Psoas muscle (tissue), 8 donors: ENCODE results near the gene TCERG1L. TPM values are rescaled to one million over a fixed set of nuclear protein-coding genes. Genes with fewer than 3 reads are reported as not detected.

Experiments used
- ATAC-seq, 4 donors: fragments of 200-7000 bp; cut with Tn5 transposase; one replicate each; pipeline ENCODE4 v1.9.1; 2020; ENCODE audit warnings: moderate library complexity in 3 of 4, mild to moderate bottlenecking in 2 of 4
- DNase-seq, 2 donors: peaks; one replicate each; pipeline ENCODE4 v3.0.0-alpha.2; 2020
- H3K27ac ChIP-seq: fragments of 200-600 bp; one replicate; pipeline ENCODE4 v1.8.0; 2022
- H3K27me3 ChIP-seq, 3 donors: fragments of 200-600 bp in 1 of 3; one replicate each; pipeline versions ENCODE4 v1.6.1 to v1.8.0; 2013 to 2022; ENCODE audit warnings: low read length in 2 of 3, mild to moderate bottlenecking in 2 of 3, moderate library complexity in 1 of 3; ENCODE audit not compliant: insufficient read depth in 3 of 3
- H3K36me3 ChIP-seq, 2 donors: fragments of 200-600 bp in 1 of 2; one replicate each; pipeline versions ENCODE4 v1.6.1 to v1.8.0; 2013 to 2022; ENCODE audit warnings: low read depth in 1 of 2, mild to moderate bottlenecking in 1 of 2, moderate library complexity in 1 of 2; ENCODE audit not compliant: insufficient read depth in 1 of 2
- H3K4me1 ChIP-seq: fragments of 200-600 bp; one replicate; pipeline ENCODE4 v1.8.0; 2022
- H3K4me3 ChIP-seq: fragments of 200-600 bp; one replicate; pipeline ENCODE4 v1.8.0; 2022; ENCODE audit warnings: mild to moderate bottlenecking
- H3K9me3 ChIP-seq: fragments of 200-600 bp; one replicate; pipeline ENCODE4 v1.8.0; 2022
- CTCF ChIP-seq: fragments of 200-600 bp; IDR thresholded peaks from one replicate; pipeline ENCODE4 v1.8.0; 2022; ENCODE audit warnings: antibody characterized with exemption
- WGBS, 3 donors: extraction: QIAGEN DNeasy Blood & Tissue Kit; methylation state at CpG; one replicate each; pipeline versions ENCODE4 v1.1.6 to v1.1.7; 2013; 5-methylcytosine and 5-hydroxymethylcytosine counted together
- intact Hi-C, 2 donors: fragments of 100-400 bp; cut with DNase I; formaldehyde crosslinking; loops; one replicate each; pipeline versions ENCODE4 v1.11.0 to v1.14.2; 2022
- polyA plus RNA-seq, 3 donors: library from polyadenylated mRNA; stranded (reverse); fragments of 200-250 nt; gene quantifications; one replicate each; pipeline ENCODE4 v1.2.3, GENCODE V29; 2013
- total RNA-seq, 4 donors: library from RNA; stranded (reverse); fragmentation: NEBNext Ultra II Directional in 2 of 4; extraction: Animal tissue kit (Norgen Biotek cat#: 25700) in 2 of 4; gene quantifications; one replicate each; pipeline versions ENCODE4 v1.2.1 to v1.2.4, GENCODE V29; 2021 to 2023
- donor health status: healthy with polysubstance abuse.
- donor health status: DM: no; HTN: no; CAD: no; lungs with moderate emphysema.
- donor health status: Bipolar disorder and iron deficiency.
- donor health status: healthy.
- donor health status: DM: yes; HTN: yes; CAD: no.
- donor health status: DM: no; HTN: no; CAD: no.
- donor health status: DM: no; HTN: no; CAD: no.
- donor health status: DM: yes; HTN: yes; CAD: no.

Gene TCERG1L
- total and polyA plus RNA-seq, 7 donors: 0.01 TPM; not detected in 6

GRCh38 chr10:131078131-131078881 lies 233.2 kb downstream of the TCERG1L start:
- ATAC-seq (no peak), DNase-seq (no peak)
- intact Hi-C loops: no loop called here
- Histone ChIP-seq H3K27me3 (peaks cover 0 to 10% (median under 1%) of the 10 kb centered on the region in 3 donors), H3K27ac (no peak overlapping the region), H3K4me1 (no peaks in the 10 kb centered on the region), H3K36me3 (no peaks in the 10 kb centered on the region), H3K9me3 (no peaks in the 10 kb centered on the region), H3K4me3 (no peak overlapping the region)
- no peak for TF ChIP-seq CTCF
- 82 to 89% (median 86%) methylated on average over 18 of the region's 18 CpGs for WGBS, 3 donors

- TF ChIP-seq CTCF: no peak
- Histone ChIP-seq H3K36me3 (no peaks in the 10 kb centered on the region), H3K27ac (no peak overlapping the region), H3K4me1 (no peaks in the 10 kb centered on the region), H3K4me3 (no peak overlapping the region), H3K27me3 (peaks cover 0 to 10% (median 0%) of the 10 kb centered on the region in 3 donors), H3K9me3 (no peaks in the 10 kb centered on the region)
- 81 to 90% (median 82%) methylated on average over 6 of the region's 6 CpGs for WGBS, 3 donors
- DNase-seq (no peak), ATAC-seq (no peak)
- intact Hi-C loops: no loop called here
Measured at GRCh38 chr10:131077724-131078123, 233.8 kb downstream of the TCERG1L start.

GRCh38 chr10:131077031-131077430 lies 234.5 kb downstream of the TCERG1L start:
- ATAC-seq: no peak
- intact Hi-C loops: no loop called here
- Histone ChIP-seq H3K36me3 (no peaks in the 10 kb centered on the region), H3K27ac (no peak overlapping the region), H3K4me1 (no peaks in the 10 kb centered on the region), H3K9me3 (no peaks in the 10 kb centered on the region), H3K27me3 (peaks cover 0 to 10% (median 0%) of the 10 kb centered on the region in 3 donors), H3K4me3 (no peak overlapping the region)
- TF ChIP-seq CTCF: no peak
- 77 to 91% (median 83%) methylated on average over 5 to 6 of the region's 6 CpGs for WGBS, 3 donors
- no peak for DNase-seq

- intact Hi-C loops: no loop called here
- no peak for TF ChIP-seq CTCF
- H3K4me3 ChIP-seq: no peak overlapping the region
- no peaks in the 10 kb centered on the region for H3K9me3 ChIP-seq
- ATAC-seq: no peak
- no peaks in the 10 kb centered on the region for H3K36me3 ChIP-seq
- H3K27ac ChIP-seq: no peak overlapping the region
- DNase-seq: no peak
- 87 to 94% (median 90%) methylated on average over 8 of the region's 8 CpGs for WGBS, 3 donors
- H3K4me1 ChIP-seq: no peaks in the 10 kb centered on the region
- peaks cover 0 to 6% (median 0%) of the 10 kb centered on the region in 3 donors for H3K27me3 ChIP-seq
Measured at GRCh38 chr10:131076356-131076755, 235.2 kb downstream of the TCERG1L start.
